MCF 10A (cell line): ENCODE measurements around the gene ALDH18A1. TPM values are rescaled to one million over a fixed set of nuclear protein-coding genes. Genes with fewer than 3 reads are reported as not detected.
A peak's percentile ranks its signal among the peaks of the same experiment; 100 is the strongest.

Experiments used
- BruUV-seq: library from RNA; stranded (reverse); fragments of 400-500 nt; replicated peaks from 2 replicates; lab custom pipeline; 2021; lab: Mats Ljungman, UMichigan
- CTCF ChIA-PET: fragments of 300-600 bp; sonication (Branson Sonifier 250); formaldehyde crosslinking; extraction: SDS; loops from one replicate; lab custom pipeline; 2021; ENCODE audit warnings: antibody characterized with exemption, inconsistent platforms; lab: Yijun Ruan, JAX
- POLR2A ChIA-PET: fragments of 300-600, 350-650 bp; sonication (Branson Sonifier 250); formaldehyde crosslinking; extraction: SDS; loops from one replicate; lab custom pipeline; 2020; ENCODE audit warnings: antibody characterized with exemption, inconsistent platforms; lab: Yijun Ruan, JAX
- DNase-seq: peaks from one replicate; pipeline ENCODE4 v3.0.0-alpha.2; 2018; ENCODE audit not compliant: unreplicated experiment
- H3K27ac Mint-ChIP-seq: one replicate; pipeline ENCODE4 v1.8.0; 2022; ENCODE audit warnings: mild to moderate bottlenecking, low read depth, mixed read lengths; ENCODE audit not compliant: unreplicated experiment
- H3K27me3 Mint-ChIP-seq: one replicate; pipeline ENCODE4 v1.8.0; 2022; ENCODE audit warnings: mixed read lengths; ENCODE audit not compliant: insufficient read depth, unreplicated experiment
- H3K36me3 Mint-ChIP-seq: one replicate; pipeline ENCODE4 v1.8.0; 2022; ENCODE audit warnings: mild to moderate bottlenecking, moderate library complexity, mixed read lengths; ENCODE audit not compliant: insufficient read depth, unreplicated experiment
- H3K4me1 Mint-ChIP-seq: one replicate; pipeline ENCODE4 v1.8.0; 2022; ENCODE audit warnings: mixed read lengths; ENCODE audit not compliant: insufficient read depth, unreplicated experiment
- H3K4me3 Mint-ChIP-seq: one replicate; pipeline ENCODE4 v1.8.0; 2022; ENCODE audit warnings: mild to moderate bottlenecking, moderate library complexity, mixed read lengths; ENCODE audit not compliant: unreplicated experiment
- H3K9me3 Mint-ChIP-seq: one replicate; pipeline ENCODE4 v1.8.0; 2022; ENCODE audit warnings: mixed read lengths; ENCODE audit not compliant: unreplicated experiment
- CTCF ChIP-seq: fragments of 200-600 bp; IDR thresholded peaks from one replicate; pipeline ENCODE4 v1.8.0; 2022; ENCODE audit warnings: antibody characterized with exemption, mild to moderate bottlenecking; ENCODE audit not compliant: unreplicated experiment
- intact Hi-C: fragments of 100-400 bp; cut with micrococcal nuclease; formaldehyde crosslinking; loops from 2 replicates; pipeline ENCODE4 v1.14.1; 2022
- total RNA-seq: library from RNA; stranded (reverse); gene quantifications from 2 replicates; pipeline ENCODE4 v1.2.3, GENCODE V29; 2022

ALDH18A1 gene
- total RNA-seq, 1 experiment from 2014 or later = 91.0 TPM

GRCh38 chr10:95602382-95602781 is 54.1 kb downstream of the ALDH18A1 start:
- DNase-seq = no peak
- Mint-ChIP-seq H3K27ac (no peak overlapping the region), H3K4me1 (no peaks in the 10 kb centered on the region), H3K36me3 (peaks cover 24% of the 10 kb centered on the region), H3K4me3 (no peak overlapping the region), H3K27me3 (peaks cover 10% of the 10 kb centered on the region), H3K9me3 (no peaks in the 10 kb centered on the region)
- BruUV-seq = no TSS peak
- no peak for TF ChIP-seq CTCF
- intact Hi-C loops = loop anchor here (5.0 kb wide), 1 partner anchor 355 kb away; no protein-coding TSS in a partner anchor
- ChIA-PET POLR2A (interaction anchor here (0.6 to 2.0 kb wide), 2 partner anchors 135 to 227 kb away, joined by 3 to 4 read pairs; no protein-coding TSS in a partner anchor), CTCF (interaction anchor here (0.6 to 11.8 kb wide), 20 partner anchors 10 to 1967 kb away, joined by 3 to 333 read pairs (median 4); no protein-coding TSS in a partner anchor)

GRCh38 chr10:95601116-95601719 is 55.3 kb downstream of the ALDH18A1 start:
- Mint-ChIP-seq H3K27ac (no peak overlapping the region), H3K4me1 (no peaks in the 10 kb centered on the region), H3K4me3 (no peak overlapping the region), H3K9me3 (peaks cover 8% of the 10 kb centered on the region), H3K27me3 (peaks cover 21% of the 10 kb centered on the region), H3K36me3 (peaks cover 16% of the 10 kb centered on the region)
- DNase-seq = peak; percentile 89
- ChIA-PET CTCF (interaction anchor here (0.6 to 11.8 kb wide), 32 partner anchors 8 to 328 kb away, joined by 3 to 333 read pairs (median 4); no protein-coding TSS in a partner anchor), POLR2A (interaction anchor here (2.0 kb wide), 1 partner anchor 226 kb away, joined by 4 read pairs; no protein-coding TSS in a partner anchor)
- TF ChIP-seq CTCF = peak; percentile 87
- intact Hi-C loops = loop anchor here (1.0 to 5.0 kb wide), 6 partner anchors 134 to 468 kb away; no protein-coding TSS in a partner anchor
- BruUV-seq = no TSS peak

GRCh38 chr10:95600158-95600557 is 56.4 kb downstream of the ALDH18A1 start:
- H3K4me3 Mint-ChIP-seq = no peak overlapping the region
- DNase-seq = no peak
- CTCF ChIA-PET = interaction anchor here (0.7 to 11.8 kb wide), 24 partner anchors 9 to 238 kb away, joined by 3 to 333 read pairs (median 5); partner anchors contain the start of gene TCTN3
- no peaks in the 10 kb centered on the region for H3K4me1 Mint-ChIP-seq
- no peak for TF ChIP-seq CTCF
- H3K36me3 Mint-ChIP-seq = peaks cover 6% of the 10 kb centered on the region
- POLR2A ChIA-PET = interaction anchor here (0.7 kb wide), 1 partner anchor 225 kb away, joined by 3 read pairs; no protein-coding TSS in a partner anchor
- intact Hi-C loops = loop anchor here (5.0 kb wide), 1 partner anchor 353 kb away; no protein-coding TSS in a partner anchor
- H3K27ac Mint-ChIP-seq = no peak overlapping the region
- H3K9me3 Mint-ChIP-seq = peaks cover 8% of the 10 kb centered on the region
- peaks cover 22% of the 10 kb centered on the region for H3K27me3 Mint-ChIP-seq
- no TSS peak for BruUV-seq

- ChIA-PET CTCF (interaction anchor here (1.1 to 11.8 kb wide), 4 partner anchors 152 to 223 kb away, joined by 4 to 333 read pairs (median 152); no protein-coding TSS in a partner anchor), POLR2A (no interaction called here)
- TF ChIP-seq CTCF = no peak
- Mint-ChIP-seq H3K27me3 (peaks cover 22% of the 10 kb centered on the region), H3K36me3 (no peaks in the 10 kb centered on the region), H3K4me1 (no peaks in the 10 kb centered on the region), H3K27ac (no peak overlapping the region), H3K4me3 (no peak overlapping the region), H3K9me3 (peaks cover 8% of the 10 kb centered on the region)
- intact Hi-C loops = no loop called here
- BruUV-seq = no TSS peak
- DNase-seq = no peak
Measured at GRCh38 chr10:95597788-95598187, 58.7 kb downstream of the ALDH18A1 start.
